ENCODE results near the gene SLC26A11. TPM values are rescaled to one million over a fixed set of nuclear protein-coding genes. Genes with fewer than 3 reads are reported as not detected.

The SLC26A11 gene
- total and polyA plus RNA-seq, 2 of the 13 experiments (the other 11 are each of a cell fraction or from before 2014, with no cell fraction given), result 8.7 to 13.2 TPM

- TF ChIP-seq, protein P1, sequence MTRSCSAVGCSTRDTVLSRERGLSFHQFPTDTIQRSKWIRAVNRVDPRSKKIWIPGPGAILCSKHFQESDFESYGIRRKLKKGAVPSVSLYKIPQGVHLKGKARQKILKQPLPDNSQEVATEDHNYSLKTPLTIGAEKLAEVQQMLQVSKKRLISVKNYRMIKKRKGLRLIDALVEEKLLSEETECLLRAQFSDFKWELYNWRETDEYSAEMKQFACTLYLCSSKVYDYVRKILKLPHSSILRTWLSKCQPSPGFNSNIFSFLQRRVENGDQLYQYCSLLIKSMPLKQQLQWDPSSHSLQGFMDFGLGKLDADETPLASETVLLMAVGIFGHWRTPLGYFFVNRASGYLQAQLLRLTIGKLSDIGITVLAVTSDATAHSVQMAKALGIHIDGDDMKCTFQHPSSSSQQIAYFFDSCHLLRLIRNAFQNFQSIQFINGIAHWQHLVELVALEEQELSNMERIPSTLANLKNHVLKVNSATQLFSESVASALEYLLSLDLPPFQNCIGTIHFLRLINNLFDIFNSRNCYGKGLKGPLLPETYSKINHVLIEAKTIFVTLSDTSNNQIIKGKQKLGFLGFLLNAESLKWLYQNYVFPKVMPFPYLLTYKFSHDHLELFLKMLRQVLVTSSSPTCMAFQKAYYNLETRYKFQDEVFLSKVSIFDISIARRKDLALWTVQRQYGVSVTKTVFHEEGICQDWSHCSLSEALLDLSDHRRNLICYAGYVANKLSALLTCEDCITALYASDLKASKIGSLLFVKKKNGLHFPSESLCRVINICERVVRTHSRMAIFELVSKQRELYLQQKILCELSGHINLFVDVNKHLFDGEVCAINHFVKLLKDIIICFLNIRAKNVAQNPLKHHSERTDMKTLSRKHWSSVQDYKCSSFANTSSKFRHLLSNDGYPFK (CRISPR knock-in tag; IDR thresholded peaks at IDR 0.05; ENCODE audit: borderline replicate concordance), result peak; percentile 53
- TF ChIP-seq TBX3 (IDR thresholded peaks at IDR 0.05; ENCODE audit: borderline replicate concordance) (no peak), FOXK2 (IDR thresholded peaks at IDR 0.05) (no peak), SYNCRIP (IDR thresholded peaks at IDR 0.05; ENCODE audit: insufficient read depth, low read depth, low read length) (no peak)
- TF ChIP-seq, protein P2, sequence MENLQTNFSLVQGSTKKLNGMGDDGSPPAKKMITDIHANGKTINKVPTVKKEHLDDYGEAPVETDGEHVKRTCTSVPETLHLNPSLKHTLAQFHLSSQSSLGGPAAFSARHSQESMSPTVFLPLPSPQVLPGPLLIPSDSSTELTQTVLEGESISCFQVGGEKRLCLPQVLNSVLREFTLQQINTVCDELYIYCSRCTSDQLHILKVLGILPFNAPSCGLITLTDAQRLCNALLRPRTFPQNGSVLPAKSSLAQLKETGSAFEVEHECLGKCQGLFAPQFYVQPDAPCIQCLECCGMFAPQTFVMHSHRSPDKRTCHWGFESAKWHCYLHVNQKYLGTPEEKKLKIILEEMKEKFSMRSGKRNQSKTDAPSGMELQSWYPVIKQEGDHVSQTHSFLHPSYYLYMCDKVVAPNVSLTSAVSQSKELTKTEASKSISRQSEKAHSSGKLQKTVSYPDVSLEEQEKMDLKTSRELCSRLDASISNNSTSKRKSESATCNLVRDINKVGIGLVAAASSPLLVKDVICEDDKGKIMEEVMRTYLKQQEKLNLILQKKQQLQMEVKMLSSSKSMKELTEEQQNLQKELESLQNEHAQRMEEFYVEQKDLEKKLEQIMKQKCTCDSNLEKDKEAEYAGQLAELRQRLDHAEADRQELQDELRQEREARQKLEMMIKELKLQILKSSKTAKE (CRISPR knock-in tag; IDR thresholded peaks at IDR 0.05; ENCODE audit: borderline replicate concordance), result 0 out of 2 replicates have a peak, but pooled peaks have one; percentile 7
Measured at GRCh38 chr17:80220054-80220735, at the start of gene SLC26A11, which contains the start of gene SGSH (continued).

GRCh38 chr17:80171681-80172080 is 48.5 kb upstream of the SLC26A11 start:
- H2AFZ ChIP-seq (ENCODE audit: low read length), result no peak overlapping the region
- no peaks in the 10 kb centered on the region for H3K79me2 ChIP-seq (ENCODE audit: insufficient read depth, low read length)
- BruUV-seq (replicated peaks), result no TSS peak
- intact Hi-C loops (cut with micrococcal nuclease; ENCODE audit: unreplicated experiment), result no loop called here
- H3K4me3 ChIP-seq (replicated peaks in 1 of 3; ENCODE audit: insufficient read depth in 1 of 3, low read depth in 2 of 3, low read length in 3 of 3), result no peak overlapping the region
- CTCF ChIA-PET (ENCODE audit: low intra/inter-chr PET ratio, low total read pairs), result no interaction called here
- H3K36me3 ChIP-seq (replicated peaks in 1 of 2; ENCODE audit: control insufficient read depth in 1 of 2, insufficient read depth in 2 of 2, low read length in 2 of 2), result no peaks in the 10 kb centered on the region
- no peak; the same call in 2 of the 3 replicates for ATAC-seq
- H4K20me1 ChIP-seq (ENCODE audit: insufficient read depth, low read length), result no peaks in the 10 kb centered on the region
- POLR2A ChIA-PET, result no interaction called here
- no peak for TF ChIP-seq PAWR (CRISPR knock-in tag; IDR thresholded peaks at IDR 0.05; ENCODE audit: borderline replicate concordance)
- TF ChIP-seq HNF1B (CRISPR knock-in tag; IDR thresholded peaks at IDR 0.05), result no peak
- in situ Hi-C loops (cut with HindIII; ENCODE audit: extremely low pct_ligation_motif_present, low pct_unique_long_range_greater_than_20kb), result no loop called here
- no peak for DNase-seq (ENCODE audit: low spot score)
- H3K4me2 ChIP-seq (ENCODE audit: low read depth, low read length), result no peak overlapping the region
- H3K9ac ChIP-seq (ENCODE audit: insufficient read depth, low read depth, low read length), result no peak overlapping the region
- H3K4me1 ChIP-seq (ENCODE audit: insufficient read depth, low read length), result peaks cover 3% of the 10 kb centered on the region
- peaks cover 6 to 61% of the 10 kb centered on the region in 2 experiments; a peak in 4 of 5 replicates for H3K27me3 ChIP-seq (ENCODE audit: control insufficient read depth in 1 of 2, insufficient read depth in 2 of 2, low read length in 2 of 2)
- no peak overlapping the region for H3K27ac ChIP-seq (ENCODE audit: extremely low read length, insufficient read depth, low read length)
- H3K9me3 ChIP-seq (ENCODE audit: low read length), result no peaks in the 10 kb centered on the region
- no peak for FAIRE-seq
- 28% methylated on average over 6 of the region's 7 CpGs for WGBS (ENCODE audit: low lambda C conversion rate)

Measured in HepG2 (cell line).